Right hindlimb (tissue), 1 donor: ENCODE data around the gene PRSS35.
"Not testable (repeated sequence)": the region's sequence is repeated elsewhere in the genome, so short reads cannot be mapped to it uniquely, and the experiment has no call there.

Experiments
- DNase-seq: peaks from one replicate; pipeline ENCODE4 v3.0.0-alpha.2; 2018

The PRSS35 gene

DNA sequence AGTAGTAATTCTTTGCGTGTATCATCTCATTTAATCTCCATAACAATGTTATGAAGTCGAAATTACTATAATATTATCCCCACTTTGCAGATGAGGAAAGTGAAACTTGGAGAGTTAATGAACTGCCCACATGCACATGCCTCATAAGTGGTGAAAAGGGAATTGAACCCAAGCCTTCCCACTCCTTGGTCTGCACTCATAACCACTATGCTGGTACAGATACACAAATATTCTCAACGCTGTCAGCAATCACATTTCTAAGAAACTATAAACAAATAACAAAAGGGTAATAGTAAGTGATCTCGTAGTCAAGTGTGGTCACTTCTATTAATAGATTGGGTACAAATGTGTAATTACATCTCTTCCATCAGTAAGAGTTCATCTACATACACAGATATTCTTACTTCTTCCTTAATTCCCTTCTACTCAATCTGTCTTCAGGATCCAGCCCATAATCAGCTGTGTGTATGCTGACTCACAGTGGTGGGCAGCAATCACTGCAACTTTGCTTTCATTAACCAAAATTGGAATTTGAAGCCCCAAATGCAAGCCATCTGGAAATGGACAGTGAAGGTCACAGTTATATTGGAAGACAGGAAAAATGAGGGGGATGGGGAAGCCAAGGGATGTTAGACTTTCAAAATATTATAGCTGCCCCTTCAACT, 6.6 kb downstream of the PRSS35 start:
- no peak for DNase-seq

DNA sequence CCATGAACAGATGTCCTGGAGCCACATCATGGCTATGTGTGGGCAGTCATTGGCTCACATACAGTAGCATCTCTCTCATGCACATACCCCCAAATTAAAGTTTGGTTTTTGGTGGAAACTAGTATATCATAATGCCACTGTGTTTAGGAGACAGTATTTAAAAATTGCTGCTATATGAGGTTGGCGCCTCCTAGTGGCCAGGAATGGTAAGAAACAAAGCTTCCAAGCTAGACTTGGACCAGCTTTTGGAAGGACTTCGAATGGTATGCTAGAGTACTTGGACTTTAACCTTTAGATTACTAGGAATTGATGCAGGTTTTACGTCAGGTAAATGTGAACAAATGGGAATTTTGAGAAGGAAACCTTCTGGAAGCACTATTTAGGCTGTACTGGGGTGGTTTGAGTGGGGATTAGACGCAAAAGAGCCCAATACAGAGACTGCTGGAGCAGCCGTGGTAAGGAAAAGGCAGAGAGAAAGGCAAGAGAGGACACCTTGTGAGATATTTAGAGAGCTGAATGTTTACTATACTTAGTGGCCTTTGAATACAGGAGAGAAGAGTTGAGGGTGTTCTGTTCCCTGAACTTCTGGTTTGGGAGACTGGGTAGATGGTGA, 23.8 kb downstream of the PRSS35 start:
- DNase-seq, result peak; percentile 35

DNA sequence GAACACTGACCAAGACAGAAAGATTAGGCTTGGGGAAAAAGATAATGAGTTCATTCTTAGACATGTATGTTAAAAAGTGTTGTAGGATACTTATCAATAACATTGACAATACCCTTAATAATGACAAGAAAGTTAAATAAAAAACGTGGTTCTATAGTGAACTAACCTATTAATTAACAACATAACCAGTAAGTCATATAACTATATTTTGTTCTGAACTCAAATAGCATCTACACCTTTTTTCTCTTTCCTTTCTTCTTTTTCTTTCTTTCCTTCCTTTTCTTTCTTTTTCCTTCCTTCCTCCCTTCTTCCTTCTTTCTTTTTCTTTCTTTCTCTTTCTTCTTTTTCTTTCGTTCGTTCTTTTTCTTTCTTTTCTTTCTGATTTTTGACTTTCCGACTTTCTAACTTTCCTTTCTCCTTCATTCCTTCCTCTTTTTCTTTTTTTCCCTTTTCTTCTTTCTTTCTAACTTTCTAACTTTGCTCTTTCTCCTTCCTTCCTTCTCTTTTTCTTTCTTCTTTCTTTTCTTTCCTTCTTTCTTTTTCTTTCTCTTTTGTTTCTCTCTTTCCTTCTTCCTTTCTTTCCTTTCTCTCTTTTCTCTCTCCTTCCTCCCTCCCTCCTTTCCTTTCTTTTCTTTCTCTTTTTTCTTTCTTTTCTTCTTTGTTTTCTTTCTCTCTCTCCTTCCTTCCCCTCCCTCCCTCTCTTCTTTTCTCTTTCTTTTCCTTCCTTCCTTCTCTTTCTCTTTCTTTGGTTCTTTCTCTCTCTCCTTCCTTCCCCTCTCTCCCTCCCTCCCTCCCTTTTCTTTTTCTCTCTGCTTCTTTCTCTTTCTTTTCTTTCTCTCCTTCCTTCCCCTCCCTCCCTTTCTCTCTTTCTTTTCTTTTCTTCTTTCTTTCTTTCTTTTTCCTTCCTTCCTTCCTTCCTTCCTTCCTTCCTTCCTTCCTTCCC, 24.6 kb downstream of the PRSS35 start:
- DNase-seq, result no peak

DNA sequence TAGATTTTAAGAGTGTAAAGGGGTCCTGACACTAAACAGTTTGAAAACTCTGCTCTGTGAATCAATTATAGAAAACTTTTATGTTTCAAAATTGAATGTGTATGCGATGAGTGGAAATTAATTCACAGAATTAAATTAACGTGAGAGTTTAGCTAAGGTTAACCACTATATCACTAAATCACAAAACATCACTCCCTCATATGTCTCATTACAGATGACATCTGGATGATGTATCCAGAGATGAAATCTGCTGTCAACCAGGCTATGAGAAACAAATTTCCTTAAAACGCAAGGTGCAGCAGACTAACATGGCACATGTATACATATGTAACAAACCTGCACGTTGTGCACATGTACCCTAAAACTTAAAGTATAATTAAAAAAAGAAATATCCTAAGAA, 27.3 kb downstream of the PRSS35 start:
- no peak for DNase-seq

DNA sequence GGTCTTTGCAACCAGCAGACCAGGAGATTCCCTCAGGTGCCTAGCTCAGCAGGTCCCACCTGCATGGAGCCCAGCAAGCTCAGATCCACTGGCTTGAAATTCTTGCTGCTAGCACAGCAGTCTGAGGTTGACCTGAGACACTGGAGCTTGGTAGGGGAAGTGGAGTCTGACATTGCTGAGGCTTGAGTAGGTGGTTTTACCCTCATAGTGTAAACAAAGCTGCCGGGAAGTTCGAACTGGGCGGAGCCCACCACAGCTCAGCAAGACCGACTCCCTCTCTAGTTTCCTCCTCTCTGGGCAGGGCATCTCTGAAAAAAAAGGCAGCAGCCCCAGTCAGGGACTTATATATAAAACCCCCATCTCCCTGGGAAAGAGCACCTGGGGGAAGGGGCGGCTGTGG, 34.3 kb downstream of the PRSS35 start:
- no peak for DNase-seq

DNA sequence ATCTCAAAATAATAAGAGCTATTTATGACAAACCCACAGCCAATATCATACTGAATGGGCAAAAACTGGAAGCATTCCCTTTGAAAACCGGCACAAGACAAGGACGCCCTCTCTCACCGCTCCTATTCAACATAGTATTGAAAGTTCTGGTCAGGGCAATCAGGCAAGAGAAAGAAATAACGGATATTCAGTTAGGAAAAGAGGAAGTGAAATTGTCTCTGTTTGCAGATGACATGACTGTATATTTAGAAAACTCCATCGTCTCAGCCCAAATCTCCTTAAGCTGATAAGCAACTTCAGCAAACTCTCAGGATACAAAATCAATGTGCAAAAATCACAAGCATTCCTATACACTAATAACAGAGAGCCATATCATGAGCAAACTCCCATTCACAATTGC, 38.1 kb downstream of the PRSS35 start:
- DNase-seq, result not testable (repeated sequence)

DNA sequence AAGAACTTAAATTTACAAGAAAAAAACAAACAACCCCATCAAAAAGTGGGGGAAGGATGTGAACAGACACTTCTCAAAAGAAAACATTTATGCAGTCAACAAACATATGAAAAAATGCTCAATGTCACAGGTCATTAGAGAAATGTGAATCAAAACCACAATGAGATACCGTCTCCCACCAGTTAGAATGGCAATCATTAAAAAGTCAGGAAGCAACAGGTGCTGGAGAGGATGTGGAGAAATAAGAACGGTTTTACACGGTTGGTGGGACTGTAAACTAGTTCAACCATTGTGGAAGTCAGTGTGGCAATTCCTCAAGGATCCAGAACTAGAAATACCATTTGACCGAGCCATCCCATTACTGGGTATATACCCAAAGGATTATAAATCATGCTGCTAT, 39.4 kb downstream of the PRSS35 start:
- not testable (repeated sequence) for DNase-seq

DNA sequence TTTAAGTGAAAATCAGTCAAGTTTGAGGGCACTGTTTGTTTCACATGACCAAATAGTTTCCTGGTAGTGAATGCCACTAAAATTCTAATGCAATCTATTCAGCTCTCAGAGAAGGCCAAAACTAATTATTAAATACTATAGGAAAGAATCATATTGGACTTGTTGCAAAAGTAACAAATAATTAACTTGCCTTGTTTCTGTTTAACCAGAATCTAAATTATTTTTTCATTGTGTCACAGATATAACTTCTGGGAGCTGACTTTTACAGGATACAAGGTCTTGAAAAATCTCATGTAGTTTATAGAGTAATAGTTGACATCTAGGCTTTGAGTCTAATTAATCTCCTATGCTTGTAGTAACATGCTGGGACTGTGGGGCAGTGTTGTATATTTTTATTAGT, 44.5 kb downstream of the PRSS35 start:
- no peak for DNase-seq

DNA sequence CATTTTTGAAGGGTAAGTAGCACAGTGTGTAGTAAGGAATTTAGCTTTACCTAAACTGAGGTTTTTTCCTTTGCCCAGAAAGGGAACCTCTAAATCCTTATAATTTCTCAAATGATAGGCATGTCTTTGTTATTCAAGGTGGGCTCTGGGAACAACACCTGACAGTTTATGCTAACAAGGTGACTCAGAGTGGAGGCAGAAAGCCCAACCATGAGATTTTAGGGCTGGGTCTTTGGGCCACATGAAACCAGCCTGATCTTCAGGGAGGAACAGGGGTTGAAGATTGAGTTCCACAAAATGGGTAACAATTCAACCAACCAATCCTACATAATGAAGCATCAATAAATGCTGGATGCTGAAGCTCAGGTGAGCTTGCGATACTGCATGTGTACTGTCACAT, 46.6 kb downstream of the PRSS35 start:
- no peak for DNase-seq

DNA sequence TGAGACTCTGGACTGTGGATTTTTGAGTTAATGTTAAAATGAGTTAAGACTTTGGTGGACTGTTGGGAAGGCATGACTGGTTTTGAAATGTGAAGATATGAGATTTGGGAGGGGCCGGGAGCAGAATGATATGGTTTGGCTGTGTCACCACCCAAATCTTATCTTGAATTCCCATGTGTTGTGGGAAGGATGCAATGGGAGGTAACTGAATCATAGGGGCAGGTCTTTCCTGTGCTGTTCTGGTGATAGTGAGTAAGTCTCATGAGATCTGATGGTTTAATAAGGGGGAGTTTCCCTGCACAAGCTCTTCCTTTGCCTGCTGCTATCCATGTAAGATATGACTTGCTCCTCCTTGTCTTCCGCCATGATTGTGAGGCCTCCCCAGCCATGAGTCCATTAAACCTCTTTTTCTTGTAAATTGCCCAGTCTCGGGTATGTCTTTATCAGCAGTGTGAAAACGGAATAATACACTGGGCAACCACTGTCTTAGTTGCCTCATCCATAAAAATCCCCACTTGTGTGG, 59.4 kb downstream of the PRSS35 start:
- DNase-seq, result not testable (repeated sequence)

DNA sequence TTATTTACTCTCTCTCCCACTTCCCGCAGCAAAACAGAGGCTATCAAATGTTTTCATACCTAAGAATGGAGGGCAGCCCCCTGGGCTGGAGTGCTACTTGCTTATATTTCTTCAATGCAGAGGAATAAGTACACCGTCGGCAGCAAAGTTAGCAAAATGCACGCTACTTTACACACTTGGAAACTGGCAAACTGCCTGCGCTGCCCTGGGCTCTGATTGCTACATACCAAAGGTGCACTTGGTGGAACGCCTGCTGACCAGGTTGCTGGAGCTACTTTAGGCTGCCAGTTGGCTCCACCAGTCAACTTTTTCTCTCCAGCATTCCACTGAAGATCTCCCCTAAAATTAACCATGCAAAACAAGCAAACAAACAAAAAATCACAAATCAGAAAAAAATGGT, 62.4 kb downstream of the PRSS35 start:
- DNase-seq, result no peak
